ENCODE measurements around the gene NID1.

Gene NID1

DNA sequence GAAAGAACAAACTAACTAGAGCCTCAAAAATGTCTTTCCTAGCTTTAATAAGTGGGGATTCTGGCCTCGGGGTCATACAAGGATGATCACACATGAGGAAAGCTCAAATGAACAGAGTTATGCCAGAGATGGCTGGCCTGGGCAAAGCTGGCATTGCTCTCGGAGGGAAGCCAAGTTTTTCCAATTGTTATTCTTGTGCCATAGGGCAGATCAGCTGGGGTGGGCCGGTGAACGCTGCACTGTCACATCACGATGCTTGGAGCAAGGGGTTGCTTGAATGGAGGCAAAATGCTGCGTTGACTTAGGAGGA lies 122.3 kb downstream of the NID1 start:
- Histone ChIP-seq H3K14ac (ENCODE audit: low read length) (no peak overlapping the region), H3K23ac (ENCODE audit: low read depth, low read length, poor library complexity) (no peak overlapping the region), H2BK5ac (ENCODE audit: low read length) (no peak overlapping the region), H2BK15ac (ENCODE audit: low read length) (no peak overlapping the region), H3K9ac (ENCODE audit: low read depth, low read length, poor library complexity) (no peak overlapping the region), H3K9me3 (replicated peaks in 1 of 2; ENCODE audit: control insufficient read depth in 2 of 2, insufficient read depth in 1 of 2, low read depth in 1 of 2, low read length in 2 of 2) (no peaks in the 10 kb centered on the region), H4K8ac (ENCODE audit: low read depth, low read length) (no peak overlapping the region), H3K36me3 (replicated peaks in 1 of 2; ENCODE audit: control insufficient read depth in 2 of 2, insufficient read depth in 2 of 2, low read length in 2 of 2) (no peaks in the 10 kb centered on the region), H3K4me1 (ENCODE audit: control insufficient read depth in 2 of 2, insufficient read depth in 1 of 2, low read depth in 1 of 2, low read length in 2 of 2) (no peaks in the 10 kb centered on the region), H3K4ac (ENCODE audit: low read length) (no peak overlapping the region), H3K4me2 (ENCODE audit: insufficient read depth, low read length, poor library complexity, severe bottlenecking) (no peak overlapping the region), H3K27ac (replicated peaks; ENCODE audit: low read length) (no peak overlapping the region), H3K18ac (ENCODE audit: low read length) (no peak overlapping the region), H2BK120ac (ENCODE audit: low read depth, low read length) (no peak overlapping the region), H4K91ac (ENCODE audit: low read depth, low read length, poor library complexity) (no peak overlapping the region), H3K4me3 (ENCODE audit: low read length in 2 of 2) (no peak overlapping the region), H2AFZ (ENCODE audit: low read length) (no peak overlapping the region), H2AK5ac (ENCODE audit: low read depth, low read length) (no peak overlapping the region), H3K27me3 (ENCODE audit: control insufficient read depth in 3 of 3, insufficient read depth in 3 of 3, low read depth in 1 of 3, low read length in 3 of 3) (peaks cover 0 to 7% (median 0%) of the 10 kb centered on the region in 3 experiments), H3K79me1 (ENCODE audit: low read depth, low read length) (no peaks in the 10 kb centered on the region), H2BK12ac (ENCODE audit: low read length) (no peak overlapping the region)
- DNase-seq (ENCODE audit: low spot score): no peak
- no CpG with 5 or more reads among the region's 6 CpGs for WGBS, 2 donors (ENCODE audit: extremely low coverage in 2 of 2, insufficient read length in 2 of 2, insufficient replicate concordance in 1 of 2)

DNA sequence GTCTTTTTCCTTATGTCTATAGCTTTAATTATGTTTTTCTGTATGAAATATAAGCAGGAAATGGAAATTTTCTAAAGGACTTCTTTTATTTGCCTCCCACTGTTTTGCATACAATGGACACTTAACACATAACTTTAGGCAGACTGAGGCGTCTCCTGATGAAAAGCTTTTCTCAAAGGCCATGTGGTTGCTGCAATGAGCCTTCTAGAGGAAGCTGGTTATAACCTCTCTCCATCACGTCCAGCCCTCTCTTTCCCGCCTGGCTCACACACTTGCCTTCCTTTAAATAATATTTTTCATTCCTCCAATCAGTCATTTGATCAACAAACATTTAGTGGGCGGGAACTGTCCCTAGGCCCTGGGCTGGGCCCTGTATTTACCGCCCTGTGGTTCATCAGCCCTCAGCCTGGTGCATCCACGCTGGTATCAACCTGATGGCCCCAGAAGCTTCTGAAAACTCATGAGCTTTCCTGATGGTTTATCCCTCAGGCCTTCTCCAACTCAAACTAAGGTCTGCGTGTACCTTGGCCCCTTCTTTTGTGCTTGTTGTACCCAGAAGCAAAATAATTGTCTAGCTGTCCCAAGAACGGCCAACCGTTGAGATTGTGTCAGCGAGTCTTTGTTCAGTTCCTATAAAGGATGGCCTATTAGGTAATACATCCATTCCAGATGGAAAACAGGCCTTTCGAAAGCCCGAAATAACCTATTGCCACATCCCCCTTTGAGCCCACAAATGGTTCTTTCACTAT lies 122.8 kb downstream of the NID1 start:
- H3K14ac ChIP-seq (ENCODE audit: low read length): no peak overlapping the region
- H3K9me3 ChIP-seq (replicated peaks in 1 of 2; ENCODE audit: control insufficient read depth in 2 of 2, insufficient read depth in 1 of 2, low read depth in 1 of 2, low read length in 2 of 2): no peaks in the 10 kb centered on the region
- no peaks in the 10 kb centered on the region for H3K4me1 ChIP-seq (ENCODE audit: control insufficient read depth in 2 of 2, insufficient read depth in 1 of 2, low read depth in 1 of 2, low read length in 2 of 2)
- H4K91ac ChIP-seq (ENCODE audit: low read depth, low read length, poor library complexity): no peak overlapping the region
- H3K36me3 ChIP-seq (replicated peaks in 1 of 2; ENCODE audit: control insufficient read depth in 2 of 2, insufficient read depth in 2 of 2, low read length in 2 of 2): no peaks in the 10 kb centered on the region
- no peak overlapping the region for H2BK5ac ChIP-seq (ENCODE audit: low read length)
- H3K4me3 ChIP-seq (ENCODE audit: low read length in 2 of 2): no peak overlapping the region
- no peak overlapping the region for H2AFZ ChIP-seq (ENCODE audit: low read length)
- H2BK12ac ChIP-seq (ENCODE audit: low read length): no peak overlapping the region
- H3K4me2 ChIP-seq (ENCODE audit: insufficient read depth, low read length, poor library complexity, severe bottlenecking): no peak overlapping the region
- H3K27ac ChIP-seq (replicated peaks; ENCODE audit: low read length): no peak overlapping the region
- H3K27me3 ChIP-seq (ENCODE audit: control insufficient read depth in 3 of 3, insufficient read depth in 3 of 3, low read depth in 1 of 3, low read length in 3 of 3): peaks cover 0 to 7% (median 0%) of the 10 kb centered on the region in 3 experiments
- H2AK5ac ChIP-seq (ENCODE audit: low read depth, low read length): no peak overlapping the region
- no peak overlapping the region for H3K9ac ChIP-seq (ENCODE audit: low read depth, low read length, poor library complexity)
- no peak overlapping the region for H2BK15ac ChIP-seq (ENCODE audit: low read length)
- 100% methylated on average over 1 of the region's 12 CpGs; no CpG with 5 or more reads in 1 of the 2 donors for WGBS, 2 donors (ENCODE audit: extremely low coverage in 2 of 2, insufficient read length in 2 of 2, insufficient replicate concordance in 1 of 2)
- no peak overlapping the region for H4K8ac ChIP-seq (ENCODE audit: low read depth, low read length)
- H3K18ac ChIP-seq (ENCODE audit: low read length): no peak overlapping the region
- no peak overlapping the region for H3K4ac ChIP-seq (ENCODE audit: low read length)
- DNase-seq (ENCODE audit: low spot score): no peak
- H3K23ac ChIP-seq (ENCODE audit: low read depth, low read length, poor library complexity): no peak overlapping the region
- no peaks in the 10 kb centered on the region for H3K79me1 ChIP-seq (ENCODE audit: low read depth, low read length)
- H2BK120ac ChIP-seq (ENCODE audit: low read depth, low read length): no peak overlapping the region

DNA sequence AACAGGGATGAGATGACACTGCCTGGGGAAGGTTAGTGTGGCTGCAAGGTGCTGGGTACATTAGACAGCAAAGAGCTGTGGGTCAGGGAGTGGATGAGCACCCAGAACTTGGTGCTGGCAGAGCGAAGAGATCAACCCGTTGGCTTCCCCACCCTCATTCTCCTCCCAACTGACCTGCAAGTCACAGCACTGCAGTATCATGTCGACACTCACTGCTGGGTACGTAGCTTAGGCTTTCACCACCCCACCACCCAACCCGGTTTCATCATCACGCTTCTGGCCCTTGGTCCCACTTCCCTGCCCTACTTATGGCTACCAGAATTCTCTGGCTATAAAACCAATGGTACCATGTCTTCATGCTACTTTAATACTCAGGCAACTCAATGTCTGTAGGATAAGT lies 124.6 kb downstream of the NID1 start:
- Histone ChIP-seq H3K4me2 (ENCODE audit: insufficient read depth, low read length, poor library complexity, severe bottlenecking) (no peak overlapping the region), H3K4me3 (ENCODE audit: low read length in 2 of 2) (peak overlapping the region in 1 of 2 donors; percentile 10), H3K36me3 (replicated peaks in 1 of 2; ENCODE audit: control insufficient read depth in 2 of 2, insufficient read depth in 2 of 2, low read length in 2 of 2) (no peaks in the 10 kb centered on the region), H2AK5ac (ENCODE audit: low read depth, low read length) (no peak overlapping the region), H3K18ac (ENCODE audit: low read length) (no peak overlapping the region), H3K4me1 (ENCODE audit: control insufficient read depth in 2 of 2, insufficient read depth in 1 of 2, low read depth in 1 of 2, low read length in 2 of 2) (no peaks in the 10 kb centered on the region), H3K27ac (replicated peaks; ENCODE audit: low read length) (no peak overlapping the region), H4K8ac (ENCODE audit: low read depth, low read length) (no peak overlapping the region), H3K9me3 (replicated peaks in 1 of 2; ENCODE audit: control insufficient read depth in 2 of 2, insufficient read depth in 1 of 2, low read depth in 1 of 2, low read length in 2 of 2) (no peaks in the 10 kb centered on the region), H3K14ac (ENCODE audit: low read length) (no peak overlapping the region), H3K27me3 (ENCODE audit: control insufficient read depth in 3 of 3, insufficient read depth in 3 of 3, low read depth in 1 of 3, low read length in 3 of 3) (peaks cover 0 to 7% (median 0%) of the 10 kb centered on the region in 3 experiments), H2BK5ac (ENCODE audit: low read length) (no peak overlapping the region), H4K91ac (ENCODE audit: low read depth, low read length, poor library complexity) (no peak overlapping the region), H3K79me1 (ENCODE audit: low read depth, low read length) (no peaks in the 10 kb centered on the region), H2BK15ac (ENCODE audit: low read length) (no peak overlapping the region), H3K9ac (ENCODE audit: low read depth, low read length, poor library complexity) (no peak overlapping the region), H2BK12ac (ENCODE audit: low read length) (no peak overlapping the region), H3K23ac (ENCODE audit: low read depth, low read length, poor library complexity) (no peak overlapping the region), H2AFZ (ENCODE audit: low read length) (no peak overlapping the region), H3K4ac (ENCODE audit: low read length) (no peak overlapping the region), H2BK120ac (ENCODE audit: low read depth, low read length) (no peak overlapping the region)
- DNase-seq (ENCODE audit: low spot score): no peak
- WGBS, 2 donors (ENCODE audit: extremely low coverage in 2 of 2, insufficient read length in 2 of 2, insufficient replicate concordance in 1 of 2): no CpG with 5 or more reads among the region's 6 CpGs

DNA sequence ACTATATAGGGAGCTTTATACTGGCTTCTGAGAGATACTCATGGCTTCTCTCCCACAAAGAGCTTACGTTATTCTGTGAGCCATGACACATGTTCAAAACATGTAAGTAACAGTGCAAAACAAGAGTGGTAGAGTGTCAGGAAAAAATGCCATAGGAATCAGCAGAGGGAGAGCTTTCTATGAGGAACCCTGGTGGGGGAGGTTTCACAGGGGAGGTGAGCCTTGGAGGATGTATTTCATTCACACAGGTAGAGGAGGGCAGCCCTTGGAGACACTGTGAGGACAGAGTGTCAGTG lies 125.5 kb downstream of the NID1 start:
- H3K4me3 ChIP-seq (ENCODE audit: low read length in 2 of 2): no peak overlapping the region
- no peaks in the 10 kb centered on the region for H3K36me3 ChIP-seq (replicated peaks in 1 of 2; ENCODE audit: control insufficient read depth in 2 of 2, insufficient read depth in 2 of 2, low read length in 2 of 2)
- no peak overlapping the region for H3K23ac ChIP-seq (ENCODE audit: low read depth, low read length, poor library complexity)
- no CpG with 5 or more reads among the region's 1 CpG for WGBS, 2 donors (ENCODE audit: extremely low coverage in 2 of 2, insufficient read length in 2 of 2, insufficient replicate concordance in 1 of 2)
- DNase-seq (ENCODE audit: low spot score): no peak
- H2BK5ac ChIP-seq (ENCODE audit: low read length): no peak overlapping the region
- H4K8ac ChIP-seq (ENCODE audit: low read depth, low read length): no peak overlapping the region
- H2BK120ac ChIP-seq (ENCODE audit: low read depth, low read length): no peak overlapping the region
- H4K91ac ChIP-seq (ENCODE audit: low read depth, low read length, poor library complexity): no peak overlapping the region
- H3K14ac ChIP-seq (ENCODE audit: low read length): no peak overlapping the region
- no peak overlapping the region for H2BK15ac ChIP-seq (ENCODE audit: low read length)
- no peak overlapping the region for H3K4ac ChIP-seq (ENCODE audit: low read length)
- H3K79me1 ChIP-seq (ENCODE audit: low read depth, low read length): no peaks in the 10 kb centered on the region
- H3K4me1 ChIP-seq (ENCODE audit: control insufficient read depth in 2 of 2, insufficient read depth in 1 of 2, low read depth in 1 of 2, low read length in 2 of 2): no peaks in the 10 kb centered on the region
- H2AK5ac ChIP-seq (ENCODE audit: low read depth, low read length): no peak overlapping the region
- H3K27ac ChIP-seq (replicated peaks; ENCODE audit: low read length): no peak overlapping the region
- H2AFZ ChIP-seq (ENCODE audit: low read length): no peak overlapping the region
- no peak overlapping the region for H3K9ac ChIP-seq (ENCODE audit: low read depth, low read length, poor library complexity)
- H2BK12ac ChIP-seq (ENCODE audit: low read length): no peak overlapping the region
- H3K18ac ChIP-seq (ENCODE audit: low read length): no peak overlapping the region
- no peak overlapping the region for H3K4me2 ChIP-seq (ENCODE audit: insufficient read depth, low read length, poor library complexity, severe bottlenecking)
- peaks cover 0 to 4% (median 0%) of the 10 kb centered on the region in 3 experiments for H3K27me3 ChIP-seq (ENCODE audit: control insufficient read depth in 3 of 3, insufficient read depth in 3 of 3, low read depth in 1 of 3, low read length in 3 of 3)
- no peaks in the 10 kb centered on the region for H3K9me3 ChIP-seq (replicated peaks in 1 of 2; ENCODE audit: control insufficient read depth in 2 of 2, insufficient read depth in 1 of 2, low read depth in 1 of 2, low read length in 2 of 2)

Measured in neuronal stem cell (in vitro differentiated cells).